OCI-LY3 (cell line): Measurements from ENCODE around the gene OSBPL9.

Experiments
- H2AFZ ChIP-seq: fragments of 200-600, 300-600 bp; shearing (Covaris generic); 2 replicates; pipeline ENCODE4 v1.6.0; 2014; ENCODE audit warnings: antibody characterized with exemption, low read depth, low read length
- H3K27ac ChIP-seq: fragments of 200-600, 300-600 bp; sonication (generic); 2 replicates; pipeline ENCODE4 v1.5.1; 2014; ENCODE audit warnings: mild to moderate bottlenecking, low read length, moderate library complexity, mixed read lengths
- H3K27me3 ChIP-seq: fragments of 200-600, 300-600 bp; sonication (generic); 2 replicates; pipeline ENCODE4 v1.6.1; 2014; ENCODE audit warnings: low read depth, low read length, mixed read lengths
- H3K36me3 ChIP-seq: fragments of 200-600, 300-600 bp; sonication (generic); replicated peaks from 2 replicates; pipeline ENCODE3; 2014; ENCODE audit warnings: low read depth, low read length, mixed read lengths
- H3K4me1 ChIP-seq: fragments of 300-600, 200-600 bp; sonication (generic); 2 replicates; pipeline ENCODE4 v1.6.1; 2014; ENCODE audit warnings: low read length, mixed read lengths
- H3K4me2 ChIP-seq: fragments of 200-600, 300-600 bp; sonication (generic); 2 replicates; pipeline ENCODE4 v1.6.1; 2014; ENCODE audit warnings: low read length, mixed read lengths
- H3K4me3 ChIP-seq: fragments of 300-600, 200-600 bp; sonication (generic); 2 replicates; pipeline ENCODE4 v1.5.1; 2014; ENCODE audit warnings: antibody characterized with exemption, mild to moderate bottlenecking, low read length, moderate library complexity
- H3K79me2 ChIP-seq: fragments of 300-600, 200-600 bp; shearing (Covaris generic); 2 replicates; pipeline ENCODE4 v1.6.1; 2014; ENCODE audit warnings: mild to moderate bottlenecking, low read length, mixed read lengths
- H3K9ac ChIP-seq: fragments of 300-600, 200-600 bp; shearing (Covaris generic); 2 replicates; pipeline ENCODE4 v1.6.0; 2014; ENCODE audit warnings: mild to moderate bottlenecking, low read length, moderate library complexity
- H3K9me3 ChIP-seq: fragments of 200-600, 300-600 bp; shearing (Covaris generic); 2 replicates; pipeline ENCODE4 v1.6.1; 2014; ENCODE audit warnings: low read length, mixed read lengths; ENCODE audit not compliant: insufficient read depth
- H4K20me1 ChIP-seq: fragments of 200-600, 300-600 bp; sonication (generic); 2 replicates; pipeline ENCODE4 v1.6.1; 2016; ENCODE audit warnings: low read length, mixed read lengths; ENCODE audit not compliant: insufficient read depth
- CTCF ChIP-seq: fragments of 200-600, 300-600 bp; sonication (generic); IDR thresholded peaks from 2 replicates; pipeline ENCODE4 v1.5.1; 2014; ENCODE audit warnings: antibody characterized with exemption, low read length, low read depth
- EZH2phosphoT487 ChIP-seq: fragments of 200-600 bp; shearing (Covaris generic); IDR thresholded peaks from 2 replicates; pipeline ENCODE4 v1.6.1; 2018; ENCODE audit warnings: antibody characterized with exemption, mixed run types, low read depth

The OSBPL9 gene

GRCh38 chr1:51776408-51776807, 159.5 kb downstream of the OSBPL9 start:
- Histone ChIP-seq H3K4me1 (peaks cover 8% of the 10 kb centered on the region), H4K20me1 (no peaks in the 10 kb centered on the region), H3K27ac (no peak overlapping the region), H2AFZ (no peak overlapping the region), H3K4me3 (no peak overlapping the region), H3K4me2 (no peak overlapping the region), H3K36me3 (peaks cover 10% of the 10 kb centered on the region), H3K9me3 (no peaks in the 10 kb centered on the region), H3K79me2 (no peaks in the 10 kb centered on the region), H3K9ac (no peak overlapping the region), H3K27me3 (no peaks in the 10 kb centered on the region)
- TF ChIP-seq CTCF, result no peak
- TF ChIP-seq EZH2phosphoT487, result no peak

GRCh38 chr1:51780927-51781326, 164.0 kb downstream of the OSBPL9 start:
- Histone ChIP-seq H3K9me3 (no peaks in the 10 kb centered on the region), H2AFZ (no peak overlapping the region), H3K4me3 (no peak overlapping the region), H3K79me2 (no peaks in the 10 kb centered on the region), H3K4me1 (peaks cover 8% of the 10 kb centered on the region), H4K20me1 (no peaks in the 10 kb centered on the region), H3K9ac (no peak overlapping the region), H3K36me3 (peaks cover 7% of the 10 kb centered on the region), H3K4me2 (no peak overlapping the region), H3K27me3 (no peaks in the 10 kb centered on the region), H3K27ac (no peak overlapping the region)
- no peak for TF ChIP-seq EZH2phosphoT487
- no peak for TF ChIP-seq CTCF

GRCh38 chr1:51784997-51785421, 168.1 kb downstream of the OSBPL9 start:
- H4K20me1 ChIP-seq, result no peaks in the 10 kb centered on the region
- H3K9me3 ChIP-seq, result no peaks in the 10 kb centered on the region
- no peaks in the 10 kb centered on the region for H3K4me1 ChIP-seq
- H3K36me3 ChIP-seq, result peaks cover 35% of the 10 kb centered on the region
- no peak overlapping the region for H3K27ac ChIP-seq
- H3K4me2 ChIP-seq, result no peak overlapping the region
- H3K79me2 ChIP-seq, result no peaks in the 10 kb centered on the region
- no peak for TF ChIP-seq CTCF
- no peak for TF ChIP-seq EZH2phosphoT487
- no peak overlapping the region for H2AFZ ChIP-seq
- no peaks in the 10 kb centered on the region for H3K27me3 ChIP-seq
- no peak overlapping the region for H3K4me3 ChIP-seq
- H3K9ac ChIP-seq, result no peak overlapping the region

GRCh38 chr1:51788938-51789337, 172.0 kb downstream of the OSBPL9 start:
- Histone ChIP-seq H3K4me1 (no peaks in the 10 kb centered on the region), H4K20me1 (no peaks in the 10 kb centered on the region), H3K9ac (no peak overlapping the region), H3K79me2 (no peaks in the 10 kb centered on the region), H3K27me3 (no peaks in the 10 kb centered on the region), H2AFZ (no peak overlapping the region), H3K9me3 (no peaks in the 10 kb centered on the region), H3K27ac (no peak overlapping the region), H3K4me3 (no peak overlapping the region), H3K4me2 (no peak overlapping the region), H3K36me3 (peaks cover 56% of the 10 kb centered on the region)
- TF ChIP-seq CTCF, result no peak
- TF ChIP-seq EZH2phosphoT487, result no peak
